Measurements from ENCODE around the gene CDH13.

DNA sequence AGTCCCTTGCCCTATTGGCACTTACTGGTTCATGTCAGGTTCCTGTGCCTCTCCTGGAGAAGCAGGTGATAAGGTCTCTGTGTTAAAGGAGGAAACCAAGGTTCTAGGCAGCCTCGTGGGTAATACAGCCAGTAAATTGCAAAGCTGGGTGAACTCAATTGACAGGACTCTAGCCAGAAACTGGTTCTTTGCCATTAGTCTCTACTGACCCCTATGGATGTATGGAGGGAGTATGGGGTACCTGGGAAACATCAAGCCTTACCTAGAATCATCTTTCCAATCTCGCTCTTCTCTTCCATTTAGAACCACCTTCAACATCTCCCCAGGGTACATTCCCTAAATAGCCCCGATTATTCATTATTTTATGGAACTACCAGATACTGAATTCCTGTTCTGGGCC is 169.3 kb downstream of the CDH13 start:
- peak in 1 of 6 experiments; percentile 13 for TF ChIP-seq CTCF (IDR thresholded peaks at IDR 0.05)
- TF ChIP-seq POLR2A (IDR thresholded peaks at IDR 0.05), result no peak

Data from Peyer's patch (tissue), 4 donors.